ENCODE measurements around the gene LCE2D. TPM values are rescaled to one million over a fixed set of nuclear protein-coding genes. Genes with fewer than 3 reads are reported as not detected.

Gene LCE2D
- polyA plus RNA-seq, 1 donor (not counting 4 experiments of a cell fraction or from before 2014, with no cell fraction given): not detected

- FAIRE-seq: no peak
- Histone ChIP-seq H3K9ac (ENCODE audit: control insufficient read depth, extremely low read depth, insufficient read depth, low read length) (no peak overlapping the region), H3K36me3 (ENCODE audit: control insufficient read depth in 2 of 2, extremely low read depth in 1 of 2, insufficient read depth in 2 of 2, low read length in 2 of 2) (no peaks in the 10 kb centered on the region), H4K20me1 (ENCODE audit: control insufficient read depth, extremely low read depth, insufficient read depth, low read length) (no peaks in the 10 kb centered on the region), H3K27ac (ENCODE audit: control insufficient read depth, insufficient read depth, low read length) (no peak overlapping the region), H3K9me1 (ENCODE audit: control insufficient read depth, extremely low read depth, insufficient read depth, low read length) (no peaks in the 10 kb centered on the region), H3K4me3 (ENCODE audit: control insufficient read depth in 2 of 3, extremely low read depth in 1 of 3, insufficient read depth in 2 of 3, low read depth in 1 of 3, low read length in 3 of 3) (no peak overlapping the region), H3K9me3 (ENCODE audit: control insufficient read depth, low read depth, low read length) (peaks cover 11% of the 10 kb centered on the region), H3K4me1 (ENCODE audit: control insufficient read depth, extremely low read depth, insufficient read depth, low read length) (no peaks in the 10 kb centered on the region), H3K79me2 (ENCODE audit: control insufficient read depth, insufficient read depth, low read length) (no peaks in the 10 kb centered on the region), H3K4me2 (ENCODE audit: control insufficient read depth, extremely low read depth, insufficient read depth, low read depth, low read length) (no peak overlapping the region), H3K27me3 (ENCODE audit: control insufficient read depth, extremely low read depth, insufficient read depth, low read length) (peaks cover 4% of the 10 kb centered on the region), H2AFZ (ENCODE audit: control insufficient read depth, low read length) (no peak overlapping the region)
- dilution Hi-C loops (cut with MboI; ENCODE audit: extremely low pct_ligation_motif_present, low sequenced_read_pairs): no loop called here
- TF ChIP-seq CTCF (optimal IDR thresholded peaks at IDR 0.05 in 1 of 3, IDR thresholded peaks at IDR 0.05 in 1 of 3, conservative IDR thresholded peaks at IDR 0.05 in 1 of 3; ENCODE audit: extremely low read depth in 1 of 3, insufficient read depth in 2 of 3, low read length in 3 of 3): no peak
- TF ChIP-seq EZH2 (IDR thresholded peaks at IDR 0.05; ENCODE audit: low read length): no peak
- DNase-seq (ENCODE audit: low read depth, low spot score): no peak
These were observed 41.2 kb upstream of the LCE2D start for GRCh38 chr1:152621993-152622392.

GRCh38 chr1:152622803-152623202 is 40.4 kb upstream of the LCE2D start, which contains the start of gene LCE3A:
TSS of gene LCE3A (minus strand) at chr1:152623103. CDS start at chr1:152623103, 0 bp downstream.
- dilution Hi-C loops (cut with MboI; ENCODE audit: extremely low pct_ligation_motif_present, low sequenced_read_pairs): no loop called here
- no peak within 1 kb of the TSS for H3K4me2 ChIP-seq (ENCODE audit: control insufficient read depth, extremely low read depth, insufficient read depth, low read depth, low read length)
- H4K20me1 ChIP-seq (ENCODE audit: control insufficient read depth, extremely low read depth, insufficient read depth, low read length): no peaks in the 10 kb centered on the region
- no peaks in the 10 kb centered on the region for H3K9me1 ChIP-seq (ENCODE audit: control insufficient read depth, extremely low read depth, insufficient read depth, low read length)
- peaks cover 4% of the 10 kb centered on the region for H3K27me3 ChIP-seq (ENCODE audit: control insufficient read depth, extremely low read depth, insufficient read depth, low read length)
- no peak within 1 kb of the TSS for H3K4me3 ChIP-seq (ENCODE audit: control insufficient read depth in 2 of 3, extremely low read depth in 1 of 3, insufficient read depth in 2 of 3, low read depth in 1 of 3, low read length in 3 of 3)
- DNase-seq (ENCODE audit: low read depth, low spot score) (no peak), FAIRE-seq (no peak)
- H3K79me2 ChIP-seq (ENCODE audit: control insufficient read depth, insufficient read depth, low read length): no peaks in the 10 kb centered on the region
- no peaks in the 10 kb centered on the region for H3K4me1 ChIP-seq (ENCODE audit: control insufficient read depth, extremely low read depth, insufficient read depth, low read length)
- H3K27ac ChIP-seq (ENCODE audit: control insufficient read depth, insufficient read depth, low read length): no peak within 1 kb of the TSS
- H3K36me3 ChIP-seq (ENCODE audit: control insufficient read depth in 2 of 2, extremely low read depth in 1 of 2, insufficient read depth in 2 of 2, low read length in 2 of 2): no peaks in the 10 kb centered on the region
- no peak within 1 kb of the TSS for H2AFZ ChIP-seq (ENCODE audit: control insufficient read depth, low read length)
- TF ChIP-seq CTCF (optimal IDR thresholded peaks at IDR 0.05 in 1 of 3, IDR thresholded peaks at IDR 0.05 in 1 of 3, conservative IDR thresholded peaks at IDR 0.05 in 1 of 3; ENCODE audit: extremely low read depth in 1 of 3, insufficient read depth in 2 of 3, low read length in 3 of 3) (no peak), EZH2 (IDR thresholded peaks at IDR 0.05; ENCODE audit: low read length) (no peak)
- H3K9ac ChIP-seq (ENCODE audit: control insufficient read depth, extremely low read depth, insufficient read depth, low read length): no peak within 1 kb of the TSS
- peaks cover 8% of the 10 kb centered on the region for H3K9me3 ChIP-seq (ENCODE audit: control insufficient read depth, low read depth, low read length)

Measured in keratinocyte (primary cell).